SW480 (cell line): ENCODE measurements around the gene TRIM22.
"Not testable (repeated sequence)": the region's sequence is repeated elsewhere in the genome, so short reads cannot be mapped to it uniquely, and the experiment has no call there.

ENCODE experiments used
- DNase-seq: peaks from one replicate; pipeline ENCODE4 v3.0.0-alpha.2; 2016; ENCODE audit warnings: low spot score

Gene TRIM22

DNA sequence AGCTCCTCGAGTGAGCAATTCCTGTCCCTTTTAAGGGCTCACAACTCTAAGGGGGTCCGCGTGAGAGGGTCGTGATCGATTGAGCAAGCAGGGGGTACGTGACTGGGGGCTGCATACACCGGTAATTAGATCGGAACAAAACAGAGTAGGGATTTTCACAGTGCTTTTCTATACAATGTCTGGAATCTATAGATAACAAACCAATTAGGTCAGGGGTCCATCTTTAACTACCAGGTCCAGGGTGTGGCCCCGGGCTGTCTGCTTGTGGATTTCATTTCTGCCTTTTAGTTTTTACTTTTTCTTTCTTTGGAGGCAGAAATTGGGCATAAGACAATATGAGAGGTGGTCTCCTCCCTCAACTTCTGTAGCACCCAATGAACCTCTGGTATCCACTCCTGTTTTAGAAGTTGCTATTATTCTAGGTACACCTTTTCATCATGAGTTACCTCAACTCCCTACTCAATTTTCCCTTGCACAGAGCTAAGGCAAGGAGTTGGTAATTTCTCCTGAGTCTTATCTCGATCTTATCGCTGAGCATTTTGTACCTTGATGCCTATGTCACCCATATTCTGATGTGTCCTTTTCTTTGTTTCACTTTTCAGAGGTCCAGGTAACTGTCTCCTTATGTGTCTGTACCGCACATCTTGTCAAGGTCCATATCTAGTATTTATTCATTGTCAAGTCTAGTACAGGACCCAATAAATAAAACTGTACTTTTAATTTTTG is 1.8 kb downstream of the TRIM22 start:
- not testable (repeated sequence) for DNase-seq

DNA sequence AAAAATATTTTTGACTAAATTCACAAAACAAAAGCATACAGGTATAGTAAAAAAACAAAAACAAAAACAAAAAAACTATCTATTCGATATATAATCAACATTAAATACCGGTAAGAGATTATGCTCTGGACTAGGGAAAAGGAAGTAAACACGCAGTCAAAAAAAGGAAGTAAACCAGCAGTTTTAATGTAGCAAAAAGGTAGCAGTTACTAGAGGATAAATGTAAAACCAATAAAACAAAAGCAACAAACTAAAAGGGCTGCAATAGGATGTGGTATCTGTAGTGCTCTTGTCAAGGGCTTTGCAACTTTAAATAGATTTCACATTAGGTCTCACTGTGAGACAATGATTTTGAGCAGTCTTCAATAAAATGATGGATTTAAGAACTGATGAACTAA is 2.4 kb downstream of the TRIM22 start:
- DNase-seq, result no peak

DNA sequence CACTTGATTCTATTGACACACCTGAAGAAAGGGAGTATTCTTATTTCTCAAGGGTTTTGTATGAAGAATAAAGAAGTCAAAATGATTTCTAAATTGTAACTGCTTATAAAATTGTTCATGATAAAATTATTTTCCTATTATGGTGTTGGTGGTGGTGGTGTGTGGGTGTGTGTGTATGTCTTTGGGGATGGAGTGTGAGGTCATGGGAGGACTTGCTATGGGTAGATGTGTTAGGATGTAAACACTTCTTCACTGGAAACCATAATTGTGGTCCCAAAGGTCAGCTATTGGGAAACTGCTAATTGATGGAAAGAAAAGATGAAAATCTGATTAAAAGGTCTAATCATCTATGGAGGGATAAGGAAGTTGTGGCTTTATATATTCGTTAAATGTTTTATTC is 5.1 kb downstream of the TRIM22 start:
- no peak for DNase-seq

DNA sequence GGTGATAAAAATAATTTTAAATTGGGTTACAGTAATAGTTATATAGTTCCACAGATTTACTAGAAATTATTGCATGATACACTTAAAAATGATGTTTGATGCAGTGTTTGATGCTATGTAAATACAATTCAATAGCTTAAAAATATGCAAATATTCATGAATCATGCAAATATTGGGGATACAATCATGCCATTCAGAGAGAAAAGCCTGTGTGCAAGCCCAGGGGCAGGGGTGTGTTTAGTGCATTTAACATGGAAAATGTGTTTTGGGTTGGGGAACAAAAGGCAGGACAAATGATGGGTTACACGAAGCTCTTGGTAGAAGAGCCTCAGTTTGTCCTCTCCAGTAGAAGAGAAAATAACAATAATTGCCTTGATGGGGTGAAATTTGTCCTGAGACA is 6.0 kb downstream of the TRIM22 start:
- no peak for DNase-seq

DNA sequence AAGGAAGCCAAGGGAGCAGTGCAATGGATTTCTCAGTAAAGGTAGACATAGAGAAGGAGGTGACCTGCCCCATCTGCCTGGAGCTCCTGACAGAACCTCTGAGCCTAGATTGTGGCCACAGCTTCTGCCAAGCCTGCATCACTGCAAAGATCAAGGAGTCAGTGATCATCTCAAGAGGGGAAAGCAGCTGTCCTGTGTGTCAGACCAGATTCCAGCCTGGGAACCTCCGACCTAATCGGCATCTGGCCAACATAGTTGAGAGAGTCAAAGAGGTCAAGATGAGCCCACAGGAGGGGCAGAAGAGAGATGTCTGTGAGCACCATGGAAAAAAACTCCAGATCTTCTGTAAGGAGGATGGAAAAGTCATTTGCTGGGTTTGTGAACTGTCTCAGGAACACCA is 6.6 kb downstream of the TRIM22 start:
- DNase-seq, result no peak

DNA sequence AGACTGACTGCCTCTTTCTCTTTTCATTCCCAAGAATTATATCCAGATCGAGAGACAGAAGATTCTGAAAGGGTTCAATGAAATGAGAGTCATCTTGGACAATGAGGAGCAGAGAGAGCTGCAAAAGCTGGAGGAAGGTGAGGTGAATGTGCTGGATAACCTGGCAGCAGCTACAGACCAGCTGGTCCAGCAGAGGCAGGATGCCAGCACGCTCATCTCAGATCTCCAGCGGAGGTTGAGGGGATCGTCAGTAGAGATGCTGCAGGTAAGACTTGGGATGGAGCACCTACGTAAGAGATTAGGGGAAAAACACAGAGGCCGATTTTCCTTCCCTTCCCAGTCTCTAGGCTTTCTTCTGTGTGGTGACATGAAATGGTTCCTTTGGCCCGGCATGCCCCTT is 8.7 kb downstream of the TRIM22 start:
- no peak for DNase-seq

DNA sequence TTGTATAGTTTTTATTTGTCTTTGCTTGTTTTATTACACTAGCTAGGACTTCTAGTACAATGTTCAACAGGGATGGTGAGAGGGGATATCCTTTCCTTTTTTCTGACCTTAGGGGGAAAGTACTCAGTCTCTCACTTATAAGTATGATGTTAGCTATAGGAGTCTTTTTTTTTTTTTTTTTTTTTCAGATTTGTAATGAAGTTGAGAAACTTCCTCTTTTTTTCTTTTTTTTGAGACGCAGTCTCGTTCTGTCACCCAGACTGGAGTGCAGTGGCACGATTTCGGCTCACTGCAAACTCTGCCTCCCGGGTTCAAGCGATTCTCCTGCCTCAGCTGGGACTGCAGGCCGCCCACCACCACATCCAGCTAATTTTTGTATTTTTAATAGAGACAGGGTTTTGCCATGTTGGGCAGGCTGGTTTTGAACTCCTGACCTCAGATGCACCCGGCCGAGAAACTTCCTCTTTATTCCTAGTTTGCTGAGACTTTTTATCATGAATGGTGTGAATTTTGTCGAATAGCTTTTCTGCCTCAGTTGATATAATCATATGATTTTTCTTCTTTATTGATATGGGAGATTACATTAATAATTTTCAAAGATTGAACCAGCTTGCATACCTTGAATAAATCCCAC is 10.9 kb downstream of the TRIM22 start:
- no peak for DNase-seq

DNA sequence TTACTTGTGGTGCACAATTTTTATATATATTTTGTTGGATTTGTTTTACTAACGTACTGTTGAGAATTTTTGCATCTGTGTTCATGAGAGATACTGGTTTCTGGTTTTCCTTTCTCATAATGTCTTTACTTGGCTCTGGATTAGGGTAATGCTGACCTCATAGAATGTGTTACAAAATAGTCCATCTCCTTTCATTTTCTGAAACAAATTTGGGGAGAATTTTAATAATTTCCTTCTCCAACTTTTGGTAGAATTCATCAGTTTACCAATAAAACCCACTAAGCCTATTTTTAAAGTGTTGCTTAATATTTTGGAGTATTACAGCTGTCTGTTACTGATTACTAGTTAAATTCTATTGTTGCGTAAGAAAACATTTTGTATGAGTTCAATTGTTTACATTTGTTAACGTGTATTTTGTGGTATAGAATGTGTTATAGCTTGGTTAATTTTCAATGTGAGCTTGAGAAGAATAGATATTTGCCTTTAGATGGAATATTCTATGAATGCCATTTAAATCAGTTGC is 11.5 kb downstream of the TRIM22 start:
- DNase-seq, result no peak

DNA sequence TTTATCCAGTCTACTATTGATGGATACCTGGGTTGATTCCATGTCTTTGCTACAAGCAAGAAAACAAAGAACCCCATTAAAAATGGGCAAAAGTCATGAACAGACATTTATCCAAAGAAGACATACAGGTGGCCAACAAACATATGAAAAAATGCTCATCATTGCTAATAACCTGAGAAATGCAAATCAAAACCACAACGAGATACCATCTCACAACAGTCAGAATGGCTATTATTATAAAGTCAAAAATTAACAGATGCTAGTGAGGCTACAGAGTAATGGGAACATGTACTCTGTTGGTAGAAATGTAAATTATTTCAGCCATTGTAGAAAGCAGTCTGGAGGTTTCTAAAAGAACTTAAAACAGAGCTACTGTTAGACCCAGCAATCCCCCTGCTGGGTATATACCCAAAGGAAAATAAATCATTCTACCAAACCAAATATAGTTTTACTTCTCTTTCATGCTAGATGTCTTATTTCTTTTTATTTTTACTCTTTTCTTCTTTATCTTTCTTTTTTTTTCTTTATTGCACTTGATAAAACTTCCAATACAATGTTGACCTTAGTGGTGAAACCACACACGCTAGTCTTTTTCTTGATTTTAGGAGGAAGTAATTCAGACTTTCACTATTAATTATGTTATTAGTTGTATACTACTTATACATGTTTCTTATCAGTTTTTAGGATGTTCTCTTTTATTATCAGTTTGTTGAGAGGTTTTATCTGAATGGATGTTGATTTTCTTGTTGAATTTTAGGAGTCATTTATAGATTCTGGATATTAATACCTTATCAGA is 14.3 kb downstream of the TRIM22 start:
- DNase-seq, result no peak

DNA sequence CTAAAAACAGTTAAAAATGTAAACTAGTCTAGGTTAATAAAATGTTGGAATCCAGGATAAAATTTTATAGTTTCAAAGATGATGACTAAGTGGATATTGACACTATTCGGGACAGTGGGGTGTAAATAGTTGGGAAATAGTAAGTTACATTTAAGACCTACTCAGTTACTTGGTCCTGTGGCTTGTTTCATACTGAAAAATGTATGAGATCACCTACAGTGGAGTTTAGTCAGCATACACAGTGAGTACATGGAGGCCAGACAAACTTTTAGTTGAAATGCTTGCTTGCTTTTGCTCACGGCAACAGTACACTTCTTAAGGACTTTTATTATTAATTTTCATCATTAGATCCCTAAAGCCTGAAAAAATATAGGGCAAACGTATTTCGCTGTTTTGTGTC is 16.1 kb downstream of the TRIM22 start:
- DNase-seq, result no peak

DNA sequence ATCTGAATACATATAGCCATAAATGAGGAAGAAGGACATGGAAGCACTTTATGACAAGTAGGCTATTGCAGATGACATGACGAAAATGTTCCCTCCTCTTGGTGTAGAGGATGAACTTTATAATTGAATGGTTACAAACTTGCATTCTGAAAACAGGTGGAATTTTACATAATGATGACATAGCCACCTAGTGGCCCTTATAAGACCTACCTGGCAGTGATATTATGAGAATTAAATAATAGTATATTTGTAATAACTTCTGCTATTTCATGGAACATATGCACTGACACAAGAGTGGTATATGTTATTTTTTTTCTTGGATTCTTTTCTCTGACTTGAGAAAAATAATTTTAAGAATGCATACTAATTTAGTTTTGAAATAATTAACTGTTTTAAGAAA is 22.9 kb downstream of the TRIM22 start:
- peak; percentile 20 for DNase-seq

DNA sequence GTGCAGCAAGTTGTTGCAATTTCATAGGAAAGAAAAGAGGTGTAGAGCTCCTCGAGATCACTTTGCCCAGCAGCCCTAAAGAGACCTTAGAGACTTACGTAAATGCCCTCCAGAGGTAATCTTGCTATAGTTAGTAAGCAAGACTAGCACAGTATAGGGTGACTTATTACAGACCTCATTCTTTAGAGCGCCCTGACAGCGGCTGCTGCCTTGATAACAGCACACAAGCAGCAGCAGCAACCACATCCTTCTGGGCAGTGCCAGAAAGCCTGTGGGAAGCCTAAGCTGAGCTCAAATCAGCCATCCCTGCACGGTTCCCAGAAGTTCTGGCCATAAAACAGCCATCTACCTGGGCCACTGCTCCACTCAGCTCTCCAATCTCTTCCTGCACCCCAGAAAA is 24.1 kb downstream of the TRIM22 start:
- DNase-seq, result no peak

DNA sequence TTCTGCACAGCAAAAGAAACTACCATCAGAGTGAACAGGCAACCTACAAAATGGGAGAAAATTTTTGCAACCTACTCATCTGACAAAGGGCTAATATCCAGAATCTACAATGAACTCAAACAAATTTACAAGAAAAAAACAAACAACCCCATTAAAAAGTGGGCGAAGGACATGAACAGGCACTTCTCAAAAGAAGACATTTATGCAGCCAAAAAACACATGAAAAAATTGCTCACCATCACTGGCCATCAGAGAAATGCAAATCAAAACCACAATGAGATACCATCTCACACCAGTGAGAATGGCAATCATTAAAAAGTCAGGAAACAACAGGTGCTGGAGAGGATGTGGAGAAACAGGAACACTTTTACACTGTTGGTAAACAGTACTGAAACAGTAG is 26.9 kb downstream of the TRIM22 start:
- DNase-seq, result not testable (repeated sequence)

DNA sequence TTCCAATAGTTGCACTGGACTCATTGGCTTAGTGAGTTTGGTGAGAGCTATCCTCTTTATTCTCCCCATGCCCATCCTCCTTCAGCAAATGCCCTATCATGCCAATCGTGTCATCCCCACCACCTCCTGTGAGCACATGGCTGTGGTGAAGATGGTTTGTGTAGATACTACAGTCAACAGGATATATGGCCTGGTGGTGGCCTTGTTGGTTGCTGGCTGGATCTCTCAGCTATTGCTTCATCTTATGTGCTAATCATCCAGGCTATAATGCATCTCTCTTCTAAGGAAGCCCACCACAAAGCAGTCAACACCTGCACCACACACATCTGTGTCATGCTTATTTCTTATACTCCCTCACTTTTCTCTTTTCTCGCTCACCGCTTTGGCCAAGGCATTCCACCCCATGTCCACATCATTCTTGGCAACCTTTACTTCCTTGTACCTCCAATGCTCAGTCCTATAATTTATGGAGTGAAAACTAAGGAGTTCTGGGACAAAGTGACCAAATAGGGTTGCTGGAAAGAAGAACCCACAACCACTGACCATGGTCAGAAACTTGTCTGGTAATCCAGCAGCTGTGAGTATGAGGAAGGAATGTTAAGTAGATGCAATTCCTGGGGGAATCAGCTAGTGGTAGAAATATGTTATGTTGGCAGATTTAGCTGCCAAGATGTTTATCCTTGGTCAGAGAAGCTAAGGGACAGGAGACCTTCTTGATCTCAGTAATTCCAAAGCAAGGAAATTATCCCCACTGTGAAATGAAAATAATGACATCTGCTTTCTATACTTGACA is 30.3 kb downstream of the TRIM22 start:
- DNase-seq, result no peak

DNA sequence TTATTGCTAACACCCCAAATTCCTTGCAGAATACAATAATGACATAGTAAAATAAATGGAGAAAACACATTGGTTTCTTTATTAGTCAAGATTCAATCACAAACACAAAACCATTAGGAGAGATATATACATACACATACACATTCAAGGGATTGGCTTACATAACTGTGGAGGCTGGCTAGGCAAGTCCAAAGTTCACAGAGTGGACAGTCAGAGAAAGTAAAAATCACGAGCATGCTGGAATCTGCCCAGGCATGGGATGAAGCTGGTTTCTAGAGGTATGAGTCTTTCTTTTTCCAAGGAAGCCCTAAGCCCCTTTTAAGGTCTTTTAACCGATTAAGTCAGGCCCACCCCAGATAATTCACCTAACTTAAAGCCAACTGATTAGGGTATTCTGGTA is 33.0 kb downstream of the TRIM22 start:
- no peak for DNase-seq

DNA sequence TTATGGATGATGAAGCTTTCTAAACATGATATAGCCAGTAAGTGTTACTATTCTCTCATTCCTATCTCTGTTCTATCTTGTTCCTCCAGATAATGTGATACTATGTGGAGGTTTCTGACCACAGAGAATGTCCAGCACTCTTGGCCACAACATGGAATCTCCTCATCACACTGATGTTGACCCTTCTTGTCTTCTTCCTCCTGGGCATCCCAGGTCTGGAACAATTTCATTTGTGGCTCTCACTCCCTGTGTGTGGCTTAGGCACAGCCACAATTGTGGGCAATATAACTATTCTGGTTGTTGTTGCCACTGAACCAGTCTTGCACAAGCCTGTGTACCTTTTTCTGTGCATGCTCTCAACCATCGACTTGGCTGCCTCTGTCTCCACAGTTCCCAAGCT is 36.8 kb downstream of the TRIM22 start:
- no peak for DNase-seq

DNA sequence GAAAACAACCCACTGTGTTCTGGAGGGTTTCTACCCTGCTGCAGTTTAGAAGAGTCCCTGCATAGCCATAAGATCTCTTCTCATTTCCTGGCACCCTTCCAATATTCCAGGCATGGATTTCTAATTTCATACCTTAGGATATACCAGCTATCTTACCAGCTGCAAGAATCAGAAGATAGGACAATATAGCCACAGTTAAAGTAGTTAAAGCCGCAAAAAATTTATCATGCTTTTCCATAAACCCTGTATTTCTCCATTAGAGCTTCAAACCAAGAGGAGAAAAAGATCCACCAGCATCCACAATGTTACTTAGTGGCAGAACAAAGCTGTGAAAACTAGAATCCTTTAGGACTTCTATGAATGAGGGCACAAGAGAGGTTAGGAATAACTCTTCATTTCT is 38.1 kb downstream of the TRIM22 start:
- DNase-seq, result no peak

DNA sequence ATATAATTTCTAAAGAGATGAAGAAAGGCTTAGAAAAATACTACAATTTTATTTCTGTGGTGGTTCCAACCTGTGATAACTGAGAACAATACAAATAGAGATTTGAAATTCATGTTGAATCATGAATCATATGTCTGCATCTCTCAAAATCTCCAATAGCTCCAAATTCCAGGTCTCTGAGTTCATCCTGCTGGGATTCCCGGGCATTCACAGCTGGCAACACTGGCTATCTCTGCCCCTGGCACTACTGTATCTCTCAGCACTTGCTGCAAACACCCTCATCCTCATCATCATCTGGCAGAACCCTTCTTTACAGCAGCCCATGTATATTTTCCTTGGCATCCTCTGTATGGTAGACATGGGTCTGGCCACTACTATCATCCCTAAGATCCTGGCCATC is 46.8 kb downstream of the TRIM22 start, which contains the start of gene OR56B1:
OR56B1 (plus strand) TSS at position 53 of the 400 bp plus-strand sequence; CDS start at position 122, 69 bp downstream.
- no peak for DNase-seq

DNA sequence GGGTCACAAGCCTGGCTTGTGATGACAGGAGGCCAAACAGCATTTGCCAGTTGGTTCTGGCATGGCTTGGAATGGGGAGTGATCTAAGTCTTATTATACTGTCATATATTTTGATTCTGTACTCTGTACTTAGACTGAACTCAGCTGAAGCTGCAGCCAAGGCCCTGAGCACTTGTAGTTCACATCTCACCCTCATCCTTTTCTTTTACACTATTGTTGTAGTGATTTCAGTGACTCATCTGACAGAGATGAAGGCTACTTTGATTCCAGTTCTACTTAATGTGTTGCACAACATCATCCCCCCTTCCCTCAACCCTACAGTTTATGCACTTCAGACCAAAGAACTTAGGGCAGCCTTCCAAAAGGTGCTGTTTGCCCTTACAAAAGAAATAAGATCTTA is 47.5 kb downstream of the TRIM22 start:
- no peak for DNase-seq

DNA sequence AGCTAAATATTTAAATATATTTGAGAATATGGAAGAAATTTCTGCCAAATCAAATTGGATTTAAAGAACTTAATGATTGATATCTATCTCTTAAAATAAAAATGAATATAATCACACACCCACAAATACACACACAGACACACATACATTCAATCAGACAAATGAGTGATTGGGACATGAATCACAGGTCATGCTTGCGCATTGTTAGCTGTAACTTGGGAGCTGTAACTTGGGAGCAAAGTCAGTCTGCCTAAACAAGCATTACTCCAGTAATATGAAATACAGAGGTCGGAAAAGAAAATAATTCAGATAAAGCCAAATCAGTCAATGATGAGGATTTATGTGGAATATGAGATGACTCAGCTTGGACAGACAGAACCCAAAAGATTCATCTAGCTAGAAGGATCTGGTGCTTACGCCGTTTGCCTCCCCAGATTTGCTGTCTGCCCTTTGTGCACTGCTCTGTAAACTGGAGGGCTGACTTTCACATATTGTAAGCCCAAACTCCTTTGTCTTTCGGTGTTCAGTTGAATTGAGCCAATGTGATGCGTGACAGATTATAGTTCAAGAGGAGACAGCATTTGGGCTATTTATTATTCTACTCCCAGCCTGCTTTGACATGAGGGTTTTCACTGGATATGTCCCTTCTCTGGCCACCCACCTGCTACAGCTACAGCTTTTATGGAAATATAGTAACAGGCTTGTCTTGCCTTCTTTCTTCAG is 48.2 kb downstream of the TRIM22 start:
- no peak for DNase-seq

DNA sequence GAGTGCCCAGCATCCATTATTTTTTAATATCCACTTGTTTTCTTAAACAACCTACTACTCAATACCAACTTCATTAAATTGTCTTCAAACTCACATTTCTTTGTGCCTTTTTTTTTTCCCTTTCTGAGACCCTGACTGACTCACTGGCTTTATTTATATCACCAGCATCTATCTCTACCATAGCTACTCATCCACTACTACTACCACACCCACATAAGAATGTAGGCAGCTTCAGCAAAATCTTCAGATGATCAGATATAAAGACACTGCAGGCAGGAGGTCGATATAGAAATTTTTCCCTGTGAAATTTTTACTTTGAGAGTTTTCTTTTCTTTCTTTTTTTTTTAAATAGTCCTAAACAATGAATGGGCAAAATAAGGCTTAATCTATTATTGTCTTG is 48.8 kb downstream of the TRIM22 start:
- no peak for DNase-seq
